GM20431 (cell line): Measurements from ENCODE around the gene ESPL1.
"Not testable (repeated sequence)": the region's sequence is repeated elsewhere in the genome, so short reads cannot be mapped to it uniquely, and the experiment has no call there.

Experiments used
- in situ Hi-C: fragments of 300-500 bp; cut with MseI, MboI; formaldehyde crosslinking; loops from one replicate; pipeline ENCODE4 v1.15.0; 2020; ENCODE audit warnings: low sequenced_read_pairs; ENCODE audit not compliant: unreplicated experiment

Gene ESPL1

DNA sequence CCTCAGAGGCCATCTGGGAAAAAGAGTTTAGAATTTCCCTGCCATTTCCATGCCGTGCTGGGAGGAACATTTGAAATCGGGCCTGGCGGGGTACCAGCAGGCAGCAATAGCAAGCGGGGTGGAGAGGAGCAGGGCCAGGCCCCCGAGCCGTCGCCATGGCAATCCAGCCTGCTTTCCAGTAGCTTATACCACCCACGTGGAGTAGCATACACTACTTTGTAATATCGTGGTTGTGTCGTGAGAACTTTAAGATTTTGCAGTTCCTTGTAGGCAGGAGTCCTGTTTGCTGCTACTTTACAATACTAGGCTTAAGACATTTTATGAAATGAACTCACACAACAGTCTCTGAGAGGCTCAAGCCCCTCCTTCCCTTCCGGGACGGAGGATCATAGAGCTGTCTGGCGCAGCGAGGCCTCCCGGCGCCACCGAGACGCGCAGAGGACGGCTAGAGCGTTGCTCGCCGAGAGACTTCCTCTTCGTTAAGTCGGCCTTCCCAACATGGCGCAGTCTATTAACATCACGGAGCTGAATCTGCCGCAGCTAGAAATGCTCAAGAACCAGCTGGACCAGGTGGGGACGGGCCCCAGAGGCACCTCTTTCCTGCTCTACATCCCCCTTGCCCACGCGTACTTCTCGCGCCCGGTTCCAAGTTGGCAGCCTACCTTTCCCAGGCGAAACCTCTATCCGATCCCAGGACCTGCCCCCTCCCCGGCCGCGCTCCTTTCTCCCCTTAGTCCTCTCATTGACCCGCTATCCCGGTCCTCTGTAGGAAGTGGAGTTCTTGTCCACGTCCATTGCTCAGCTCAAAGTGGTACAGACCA lies 27.2 kb downstream of the ESPL1 start, which contains the start of gene PFDN5:
Gene PFDN5, plus strand, starts transcription at position 473 of the 821 bp plus-strand sequence. Its CDS starts 26 bp downstream, at position 499.
- in situ Hi-C loops: no loop called here

DNA sequence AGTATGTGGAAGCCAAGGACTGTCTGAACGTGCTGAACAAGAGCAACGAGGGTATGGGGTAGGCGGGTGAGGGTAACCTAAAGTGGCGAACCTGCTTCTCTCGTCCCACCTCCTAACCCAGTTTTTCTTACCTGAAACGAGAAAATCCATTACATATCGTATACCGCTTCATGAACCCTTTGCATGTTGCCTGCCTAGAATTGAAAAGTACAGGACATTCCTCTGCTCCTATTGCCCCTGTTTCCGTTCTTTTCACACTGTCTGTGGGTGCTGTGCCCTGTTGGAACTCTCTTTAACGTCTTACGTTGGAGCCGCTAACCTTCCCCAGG lies 27.8 kb downstream of the ESPL1 start:
- in situ Hi-C loops: no loop called here

DNA sequence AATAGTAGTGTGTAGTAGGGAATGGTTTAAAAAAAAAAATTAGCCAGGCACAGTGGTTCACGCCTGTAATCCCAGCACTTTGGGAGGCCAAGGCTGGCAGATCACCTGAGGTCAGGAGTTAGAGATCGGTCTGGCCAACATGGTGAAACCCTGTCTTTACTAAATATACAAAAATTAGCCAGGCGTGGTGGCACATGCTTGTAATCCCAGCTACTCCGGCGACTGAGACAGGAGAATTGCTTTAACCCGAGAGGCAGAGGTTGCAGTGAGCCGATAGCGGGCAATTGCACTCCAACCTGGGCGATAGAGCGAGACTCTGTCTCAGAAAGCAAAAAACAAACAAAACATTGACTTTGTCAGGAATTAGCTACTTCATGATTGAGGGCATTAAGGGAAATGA lies 29.0 kb downstream of the ESPL1 start:
- in situ Hi-C loops: not testable (repeated sequence)

DNA sequence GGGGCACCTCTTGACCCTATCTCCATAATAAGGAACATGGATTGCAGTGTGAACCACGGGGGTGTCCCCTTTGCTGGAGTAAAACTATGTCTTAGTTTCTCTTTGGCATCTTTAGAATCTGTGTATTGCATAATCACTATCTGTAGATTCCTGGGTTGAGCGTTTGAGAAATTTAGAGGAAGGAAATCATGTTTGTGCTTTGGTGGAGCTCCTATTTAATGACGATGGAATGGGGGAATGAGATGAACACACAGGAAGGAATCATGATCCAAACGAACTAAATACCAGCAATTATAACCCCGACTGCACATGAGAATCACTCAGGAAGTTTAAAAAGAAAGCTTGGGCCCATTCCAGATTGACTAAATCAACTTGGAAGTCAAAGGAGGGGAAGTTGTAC lies 30.1 kb downstream of the ESPL1 start:
- in situ Hi-C loops: no loop called here

DNA sequence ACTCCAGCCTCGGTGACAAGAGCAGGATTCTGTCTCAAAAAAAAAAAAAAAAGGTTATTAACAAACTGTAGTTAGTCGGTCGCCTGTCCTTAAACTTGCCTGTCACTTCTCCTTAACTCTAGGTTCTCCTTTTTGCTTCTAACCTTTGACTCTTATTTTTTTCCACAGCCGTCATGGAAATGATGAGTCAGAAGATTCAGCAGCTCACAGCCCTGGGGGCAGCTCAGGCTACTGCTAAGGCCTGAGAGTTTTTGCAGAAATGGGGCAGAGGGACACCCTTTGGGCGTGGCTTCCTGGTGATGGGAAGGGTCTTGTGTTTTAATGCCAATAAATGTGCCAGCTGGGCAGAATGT lies 31.0 kb downstream of the ESPL1 start:
- in situ Hi-C loops: no loop called here

DNA sequence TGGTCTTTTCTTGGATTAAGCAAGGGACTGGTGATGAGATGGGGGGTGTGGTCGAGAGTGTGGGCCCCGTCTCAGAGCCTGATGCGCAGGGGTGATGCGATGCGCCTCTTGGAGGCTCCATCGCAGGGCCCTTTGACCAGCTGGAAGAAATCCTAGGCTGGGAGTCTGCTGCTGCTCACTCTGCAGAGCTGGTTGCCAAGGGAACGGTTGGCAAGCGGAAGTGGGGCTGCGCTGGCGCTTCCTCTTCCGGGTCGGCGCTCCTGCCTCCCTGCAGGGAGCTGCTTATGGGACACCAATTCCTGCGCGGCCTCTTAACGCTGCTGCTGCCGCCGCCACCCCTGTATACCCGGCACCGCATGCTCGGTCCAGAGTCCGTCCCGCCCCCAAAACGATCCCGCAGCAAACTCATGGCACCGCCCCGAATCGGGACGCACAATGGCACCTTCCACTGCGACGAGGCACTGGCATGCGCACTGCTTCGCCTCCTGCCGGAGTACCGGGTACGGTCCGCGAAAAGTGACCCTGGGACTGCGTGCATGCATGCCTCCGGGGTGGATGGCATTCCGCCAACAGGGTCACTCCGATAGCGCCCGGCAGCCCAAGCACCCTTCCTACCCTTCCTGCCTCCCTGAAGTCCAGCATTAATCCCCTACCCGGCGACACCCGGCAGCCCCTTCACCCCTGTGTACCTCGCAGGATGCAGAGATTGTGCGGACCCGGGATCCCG lies 31.5 kb downstream of the ESPL1 start, which contains the start of gene MYG1:
Gene MYG1, plus strand, starts transcription at position 242 of the 727 bp plus-strand sequence. Its CDS starts 43 bp downstream, at position 285.
- in situ Hi-C loops: no loop called here

DNA sequence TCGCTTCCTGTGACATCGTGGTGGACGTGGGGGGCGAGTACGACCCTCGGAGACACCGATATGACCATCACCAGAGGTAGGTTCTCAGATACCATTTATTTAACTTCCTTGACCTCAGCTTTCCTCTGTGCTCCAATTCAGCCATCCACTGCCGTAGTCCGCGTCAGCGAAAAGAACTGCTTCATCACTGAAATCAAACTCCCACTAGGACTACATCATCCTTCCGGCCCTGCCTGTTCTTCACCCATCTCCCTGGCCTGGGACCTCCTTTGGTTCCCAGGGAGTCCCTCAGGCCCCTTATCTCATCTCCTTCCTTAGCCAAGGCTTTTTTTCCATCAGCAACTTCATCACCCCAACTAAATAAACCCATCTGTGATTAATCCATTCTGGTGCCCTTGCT lies 32.1 kb downstream of the ESPL1 start:
- in situ Hi-C loops: no loop called here

DNA sequence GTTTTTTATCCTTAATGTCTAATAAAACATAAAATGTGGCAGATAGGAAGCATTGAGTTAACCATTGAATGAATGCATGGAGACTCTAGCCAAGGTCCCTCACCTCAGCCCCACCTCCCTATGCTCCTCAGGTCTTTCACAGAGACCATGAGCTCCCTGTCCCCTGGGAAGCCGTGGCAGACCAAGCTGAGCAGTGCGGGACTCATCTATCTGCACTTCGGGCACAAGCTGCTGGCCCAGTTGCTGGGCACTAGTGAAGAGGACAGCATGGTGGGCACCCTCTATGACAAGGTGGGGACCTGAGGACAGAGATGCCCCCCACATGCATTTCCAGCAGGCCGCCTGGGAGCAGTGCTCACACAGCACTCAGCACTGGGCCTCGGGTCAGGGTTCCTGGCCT lies 34.8 kb downstream of the ESPL1 start:
- in situ Hi-C loops: no loop called here

DNA sequence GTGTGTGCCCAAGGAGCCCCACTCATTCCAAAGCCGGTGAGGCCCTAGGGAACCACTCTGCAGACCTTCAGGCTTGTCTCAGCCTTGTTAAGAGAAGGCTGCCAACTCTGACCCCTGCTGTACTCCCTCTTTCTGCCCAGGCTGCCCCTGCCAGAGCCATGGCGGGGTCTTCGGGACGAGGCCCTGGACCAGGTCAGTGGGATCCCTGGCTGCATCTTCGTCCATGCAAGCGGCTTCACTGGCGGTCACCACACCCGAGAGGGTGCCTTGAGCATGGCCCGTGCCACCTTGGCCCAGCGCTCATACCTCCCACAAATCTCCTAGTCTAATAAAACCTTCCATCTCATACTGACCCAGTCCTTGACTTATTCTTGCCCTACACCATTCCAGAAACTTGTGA lies 38.7 kb downstream of the ESPL1 start:
- in situ Hi-C loops: no loop called here

DNA sequence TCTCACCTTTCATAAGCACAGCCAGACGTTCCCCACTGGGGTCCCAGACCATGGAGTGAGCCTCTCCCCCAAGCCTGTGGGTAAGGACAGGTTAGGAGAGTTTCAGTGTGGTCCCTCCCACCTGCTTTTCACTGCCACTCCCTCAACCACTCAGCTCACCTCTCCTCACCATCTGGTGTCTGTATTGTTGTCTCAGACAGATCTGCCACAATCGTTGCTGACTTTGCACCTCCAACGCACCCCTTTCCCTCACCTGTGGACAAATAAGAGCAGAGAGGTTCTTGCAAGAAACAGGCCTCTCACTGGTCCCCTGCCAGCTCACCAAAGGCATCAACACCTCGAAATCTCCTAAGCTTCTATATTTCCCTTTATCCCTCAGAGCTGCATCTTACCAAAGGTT lies 40.2 kb downstream of the ESPL1 start:
- in situ Hi-C loops: no loop called here

DNA sequence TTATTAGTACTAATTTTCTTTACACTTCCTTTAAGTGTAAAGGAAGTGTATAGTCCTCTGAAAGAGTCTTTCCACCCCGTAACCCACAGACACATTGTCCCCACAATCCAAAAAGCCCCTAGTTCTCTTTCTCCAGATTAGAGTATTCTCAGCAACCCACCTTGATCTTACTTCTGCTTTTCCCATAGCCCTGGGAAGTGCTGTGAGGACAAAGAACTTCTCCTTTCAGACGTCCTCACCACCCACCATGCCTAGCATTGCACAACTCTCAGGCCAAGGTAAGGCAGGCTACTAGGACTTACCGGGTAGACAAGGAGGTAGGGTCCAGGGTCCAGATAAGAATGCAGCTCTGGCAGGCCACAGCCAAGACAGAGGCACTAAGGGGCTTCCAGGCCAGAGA lies 45.9 kb downstream of the ESPL1 start:
- in situ Hi-C loops: no loop called here

DNA sequence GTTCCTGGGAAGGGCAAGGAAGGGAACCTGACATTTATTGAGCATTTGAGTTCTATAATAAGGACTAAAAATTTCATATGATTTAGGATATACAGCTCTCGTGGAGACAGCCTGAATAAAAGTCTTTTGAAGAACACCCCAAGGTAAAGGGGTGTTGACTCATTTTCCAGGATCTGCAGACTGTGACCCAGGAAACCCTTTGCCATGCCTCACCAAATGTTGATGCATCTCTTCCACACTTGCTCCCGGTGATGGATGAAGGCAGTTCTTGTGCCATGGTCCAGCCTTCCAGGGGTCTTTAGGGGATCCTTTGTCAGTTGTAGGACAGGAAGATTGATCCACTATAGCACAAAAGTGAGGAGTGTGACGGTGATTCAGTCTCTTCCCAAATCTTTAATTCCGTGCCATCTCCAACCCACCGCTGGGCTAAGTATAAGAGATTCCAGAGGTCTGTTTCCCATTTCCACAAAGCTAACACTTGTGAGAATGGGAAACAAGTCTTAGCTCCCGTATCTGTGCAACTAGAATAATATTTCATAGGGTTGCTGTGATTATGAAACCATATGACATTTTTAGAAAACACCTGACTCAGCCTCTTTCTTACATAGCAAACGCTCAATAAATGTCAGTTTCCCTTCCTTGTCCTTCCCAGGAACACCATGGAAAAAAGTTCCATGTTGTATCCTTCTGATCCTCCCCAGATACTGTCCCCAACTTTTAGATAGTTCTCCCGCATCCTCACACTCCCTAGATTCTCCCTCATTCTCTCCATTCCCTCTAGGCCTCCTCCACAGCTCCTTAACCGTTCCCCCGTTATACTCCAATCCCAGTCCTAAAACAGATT lies 52.5 kb downstream of the ESPL1 start:
- in situ Hi-C loops: no loop called here

DNA sequence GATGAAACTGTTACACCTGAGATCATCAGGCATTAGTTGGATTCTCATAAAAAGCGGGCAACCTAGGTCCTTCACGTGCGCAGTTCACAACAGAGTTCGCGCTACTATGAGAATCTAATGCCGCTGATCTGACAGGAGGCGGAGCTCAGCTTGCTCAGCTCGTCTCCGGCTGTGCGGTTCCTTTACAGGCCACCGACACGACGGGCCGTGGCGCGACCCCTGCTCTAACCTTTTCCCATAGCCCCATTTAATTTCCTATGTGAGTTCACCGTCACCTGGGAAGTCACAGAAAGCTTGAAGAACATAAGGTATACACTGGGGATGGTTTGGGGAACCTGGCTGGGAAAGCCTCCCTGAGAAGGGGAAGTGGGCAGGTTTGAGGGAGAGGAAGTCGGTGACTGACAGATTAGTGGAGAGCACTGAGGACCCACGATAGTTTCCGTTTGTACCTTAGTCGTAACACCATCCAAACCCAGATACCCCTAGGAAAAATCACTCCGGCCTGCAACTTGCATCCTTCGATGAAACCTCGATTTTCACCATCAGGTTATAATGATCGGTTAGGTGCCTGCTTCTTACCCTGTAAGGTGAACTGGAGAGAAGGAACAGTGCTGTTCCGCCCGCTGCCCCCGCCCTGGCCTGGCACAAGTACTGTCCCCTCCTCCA lies 56.1 kb downstream of the ESPL1 start:
- in situ Hi-C loops: no loop called here

DNA sequence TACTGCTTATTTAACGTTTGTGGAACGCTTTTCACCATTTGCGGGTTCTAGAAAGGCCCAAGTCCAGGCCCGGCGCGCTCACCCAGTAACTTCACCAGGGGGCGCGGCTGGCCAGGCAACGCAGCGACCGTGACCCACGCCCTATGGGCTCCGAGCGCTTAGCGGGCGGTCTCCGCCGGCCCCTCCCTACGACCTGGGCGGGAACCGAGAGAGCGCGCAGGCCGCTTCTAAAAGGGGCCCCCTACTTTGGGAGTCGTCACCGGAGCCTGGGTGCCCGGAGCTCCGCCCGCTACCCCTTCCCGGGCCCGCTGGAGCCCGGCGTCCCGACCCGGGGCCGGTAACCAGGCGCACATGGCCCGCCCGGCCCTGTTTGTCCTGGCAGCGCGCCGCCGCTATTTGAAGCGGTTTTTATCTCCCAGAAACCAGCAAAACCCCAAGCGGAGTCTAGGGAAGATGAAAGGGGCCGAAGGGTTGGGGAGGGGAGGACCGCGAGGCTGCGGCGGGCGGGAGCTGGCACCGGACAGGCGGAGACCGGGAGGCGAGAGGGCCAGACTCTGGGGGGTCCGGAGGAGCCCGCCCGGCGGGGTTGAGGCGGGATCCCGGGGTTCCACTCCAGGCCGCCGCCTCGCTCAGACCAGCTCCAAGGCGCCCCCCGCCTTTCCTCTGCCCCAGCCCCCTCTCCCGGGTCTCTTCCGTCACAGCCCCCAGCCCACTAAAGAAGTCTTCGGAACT lies 56.8 kb downstream of the ESPL1 start:
- in situ Hi-C loops: no loop called here

DNA sequence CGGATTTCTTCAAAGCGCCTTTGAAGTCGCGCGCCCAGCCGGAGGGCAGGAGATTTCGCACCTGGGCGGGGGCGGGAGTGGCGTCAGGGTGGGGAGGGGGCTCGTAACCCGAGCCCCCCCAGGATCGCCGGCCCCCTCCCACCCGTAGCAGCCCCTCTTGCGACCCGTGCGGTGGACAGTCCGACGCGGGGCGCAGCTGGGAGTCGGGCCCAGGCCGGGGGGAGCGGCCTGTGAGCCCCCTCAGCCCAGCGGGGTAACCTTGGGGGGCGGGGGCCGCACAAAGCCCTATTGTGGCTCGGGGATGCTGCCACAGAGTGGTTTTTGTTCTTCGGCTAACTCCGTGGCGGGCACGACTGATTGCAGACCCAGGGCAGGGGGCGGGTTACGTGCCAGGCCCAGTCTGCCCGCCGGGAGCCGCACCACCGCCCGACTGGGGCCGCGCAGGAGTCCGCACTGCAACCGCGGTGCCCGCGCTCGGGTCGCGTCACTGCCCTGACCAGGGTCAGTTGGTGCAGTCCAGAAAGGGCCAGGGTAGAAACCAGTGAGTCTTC lies 57.5 kb downstream of the ESPL1 start:
- in situ Hi-C loops: no loop called here

DNA sequence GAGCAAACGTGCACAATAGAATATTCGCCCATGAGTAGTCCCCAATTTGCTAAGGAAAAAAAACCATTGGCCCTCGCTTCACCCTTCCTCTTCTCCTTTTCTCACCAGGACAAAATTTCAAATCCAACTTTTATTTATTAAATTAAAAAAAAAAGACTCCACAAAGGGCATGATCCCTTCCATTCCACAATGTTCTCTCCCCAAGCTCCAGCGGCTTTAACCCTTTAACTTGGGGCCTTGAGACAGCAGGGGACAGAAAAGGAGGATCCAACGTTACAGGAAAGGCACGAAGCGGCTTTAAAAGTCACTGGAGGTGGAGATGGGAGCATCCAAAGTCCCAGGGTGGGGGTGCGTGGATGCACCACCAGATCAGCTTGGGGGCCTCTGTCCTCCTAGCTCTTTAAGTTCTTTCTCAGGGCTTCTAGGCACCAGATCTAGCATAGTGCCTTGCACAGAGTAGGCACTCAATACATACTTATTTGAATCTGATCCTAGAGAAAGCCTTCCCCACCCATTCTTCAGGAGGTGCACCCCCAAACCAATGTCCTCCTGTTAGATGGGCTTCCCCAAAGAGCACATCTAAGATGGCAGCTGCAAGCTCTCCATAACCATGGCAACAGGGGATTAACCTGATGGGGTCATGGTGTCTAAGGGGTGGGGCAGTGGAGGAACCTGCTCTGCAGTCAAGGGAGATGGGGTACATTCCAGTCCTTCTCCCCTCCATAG lies 58.5 kb downstream of the ESPL1 start:
- in situ Hi-C loops: no loop called here

DNA sequence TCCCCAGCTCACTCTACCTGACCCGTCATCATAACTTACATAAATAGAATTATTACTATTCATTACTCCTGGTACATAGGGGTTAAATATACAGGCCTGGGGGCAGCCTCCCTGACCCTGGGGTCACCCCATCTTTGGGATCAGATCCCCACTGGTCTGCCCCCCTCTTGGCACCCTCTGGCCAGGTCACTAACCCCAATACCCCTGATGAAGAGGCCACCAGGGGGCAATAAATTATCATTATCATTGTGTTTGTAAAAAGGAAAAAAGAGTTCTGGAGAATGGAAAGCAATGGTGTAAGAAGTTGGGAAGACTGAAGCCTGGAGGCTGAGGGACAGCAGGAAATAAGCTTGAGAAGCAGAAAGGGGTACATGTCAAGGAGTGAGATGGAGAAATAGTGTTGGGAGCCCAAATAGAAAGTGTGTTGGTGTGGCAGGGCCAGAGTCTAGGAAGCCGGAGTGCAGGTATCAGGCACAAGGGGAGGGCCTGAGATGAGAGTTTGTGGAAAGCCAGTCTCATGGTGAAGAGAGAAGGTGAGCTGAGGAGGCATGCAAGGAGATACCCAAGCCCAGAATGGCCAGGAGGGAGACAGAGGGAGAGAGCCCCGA lies 59.4 kb downstream of the ESPL1 start:
- in situ Hi-C loops: no loop called here

DNA sequence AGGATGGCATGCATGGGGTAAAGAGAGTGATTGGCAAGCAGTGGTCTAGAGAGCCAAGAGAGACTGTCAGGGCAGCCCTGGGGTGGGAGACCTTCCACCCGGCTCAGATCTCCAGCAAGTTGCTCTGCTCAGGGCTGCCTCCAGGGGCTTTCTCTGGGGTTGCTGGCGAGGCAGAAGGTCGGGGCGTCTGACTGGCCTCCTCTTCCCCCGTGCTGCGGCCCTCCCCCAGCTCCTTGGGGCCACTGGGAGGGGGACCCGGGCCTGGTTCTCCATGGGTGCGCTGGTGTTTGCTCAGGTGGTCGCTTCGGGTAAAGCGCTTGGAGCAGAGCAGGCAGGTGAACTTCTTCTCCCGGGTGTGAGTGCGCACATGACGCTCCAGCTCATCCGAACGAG lies 59.9 kb downstream of the ESPL1 start:
- in situ Hi-C loops: no loop called here
